AG10803 (cell line): ENCODE results near the gene EIF1.
"Not testable (repeated sequence)": the region's sequence is repeated elsewhere in the genome, so short reads cannot be mapped to it uniquely, and the experiment has no call there.

Experiments used
- DNase-seq: peaks from one replicate; pipeline ENCODE4 v3.0.0; 2010; ENCODE audit warnings: low read depth
- H3K4me3 ChIP-seq: 2 replicates; pipeline ENCODE4 v1.5.1; 2011; ENCODE audit warnings: mild to moderate bottlenecking, low read length, control low read depth
- CTCF ChIP-seq: conservative IDR thresholded peaks from 2 replicates; pipeline ENCODE4 v1.5.1; 2011; ENCODE audit warnings: mild to moderate bottlenecking, low read length, control low read depth, inconsistent platforms

The EIF1 gene

GRCh38 chr17:41688641-41689496 is at the start of gene EIF1:
EIF1 (plus strand) TSS chr17:41688885; CDS start chr17:41689039, 154 bp downstream.
- H3K4me3 ChIP-seq: peak within 1 kb of the TSS; percentile 87
- TF ChIP-seq CTCF: no peak
- peak; percentile 99 for DNase-seq

GRCh38 chr17:41638941-41639340 is 49.7 kb upstream of the EIF1 start:
- TF ChIP-seq CTCF: no peak
- no peak overlapping the region for H3K4me3 ChIP-seq
- DNase-seq: no peak

- no peak for TF ChIP-seq CTCF
- no peak for DNase-seq
- no peak overlapping the region for H3K4me3 ChIP-seq
Observed at GRCh38 chr17:41639492-41640473, 48.9 kb upstream of the EIF1 start.

GRCh38 chr17:41640596-41640995 is 48.1 kb upstream of the EIF1 start:
- DNase-seq, H3K4me3 ChIP-seq: not testable (repeated sequence)

GRCh38 chr17:41642252-41643156 is 46.2 kb upstream of the EIF1 start:
- no peak overlapping the region for H3K4me3 ChIP-seq
- DNase-seq: no peak
- TF ChIP-seq CTCF: no peak

- DNase-seq: no peak
- no peak overlapping the region for H3K4me3 ChIP-seq
- no peak for TF ChIP-seq CTCF
Observed at GRCh38 chr17:41647038-41647813, 41.5 kb upstream of the EIF1 start.
